Endodermal cell (in vitro differentiated cells): Measurements from ENCODE around the gene RGS6. TPM values are rescaled to one million over a fixed set of nuclear protein-coding genes. Genes with fewer than 3 reads are reported as not detected.

Experiments
- DNase-seq: peaks from one replicate; pipeline ENCODE4 v3.0.0-alpha.2; 2017
- H3K27ac ChIP-seq: 2 replicates; pipeline ENCODE4 v1.5.1; 2013; ENCODE audit warnings: mild to moderate bottlenecking, low read depth, low read length, moderate library complexity
- H3K27me3 ChIP-seq: 2 replicates; pipeline ENCODE4 v1.6.1; 2013; ENCODE audit warnings: mild to moderate bottlenecking, low read length, moderate library complexity; ENCODE audit not compliant: insufficient read depth, control insufficient read depth, poor library complexity, severe bottlenecking
- H3K36me3 ChIP-seq: 2 replicates; pipeline ENCODE4 v1.7.0; 2013; ENCODE audit warnings: mild to moderate bottlenecking, low read length, moderate library complexity; ENCODE audit not compliant: control insufficient read depth, insufficient read depth
- H3K4me1 ChIP-seq: one replicate; pipeline ENCODE4 v1.7.0; 2013; ENCODE audit warnings: low read length; ENCODE audit not compliant: control insufficient read depth, insufficient read depth
- H3K4me3 ChIP-seq: 2 replicates; pipeline ENCODE4 v1.5.1; 2013; ENCODE audit warnings: mild to moderate bottlenecking, low read length, moderate library complexity
- H3K9ac ChIP-seq: 2 replicates; pipeline ENCODE4 v1.6.1; 2013; ENCODE audit warnings: mild to moderate bottlenecking, low read length, moderate library complexity; ENCODE audit not compliant: poor library complexity, severe bottlenecking; ENCODE audit errors: extremely low read depth
- H3K9me3 ChIP-seq: 2 replicates; pipeline ENCODE4 v1.6.1; 2013; ENCODE audit warnings: mild to moderate bottlenecking, low read length, moderate library complexity; ENCODE audit not compliant: control insufficient read depth
- H3K27ac Mint-ChIP-seq: 2 replicates; pipeline ENCODE4 v1.8.0; 2020; ENCODE audit warnings: mixed read lengths
- H3K27me3 Mint-ChIP-seq: 2 replicates; pipeline ENCODE4 v1.8.0; 2021; ENCODE audit warnings: mild to moderate bottlenecking, mixed read lengths; ENCODE audit not compliant: insufficient read depth
- H3K36me3 Mint-ChIP-seq: 2 replicates; pipeline ENCODE4 v1.8.0; 2020; ENCODE audit warnings: low read depth, mixed read lengths
- H3K4me1 Mint-ChIP-seq: 2 replicates; pipeline ENCODE4 v1.8.0; 2020; ENCODE audit warnings: mixed read lengths
- H3K4me3 Mint-ChIP-seq: 2 replicates; pipeline ENCODE4 v1.8.0; 2020; ENCODE audit warnings: mild to moderate bottlenecking, moderate library complexity, mixed read lengths
- H3K9me3 Mint-ChIP-seq: 2 replicates; pipeline ENCODE4 v1.8.0; 2020; ENCODE audit warnings: mild to moderate bottlenecking, mixed read lengths
- CTCF ChIP-seq: fragments of 200-600 bp; sonication (generic); conservative IDR thresholded peaks from 2 replicates; pipeline ENCODE4 v1.5.0; 2021; ENCODE audit warnings: antibody characterized with exemption, mild to moderate bottlenecking
- WGBS, 2 experiments: methylation state at CpG; one replicate each; pipeline versions ENCODE4 v1.1.5 to v1.1.7; 2013; ENCODE audit warnings: missing lambda C conversion rate in 2 of 2, mixed read lengths in 1 of 2; ENCODE audit not compliant: insufficient coverage in 1 of 2, insufficient read length in 1 of 2; 5-methylcytosine and 5-hydroxymethylcytosine counted together
- total RNA-seq, 2 donors: library from RNA; stranded (reverse); fragmentation: NEBNext Ultra II Directional in 1 of 2; extraction: Animal tissue kit (Norgen Biotek cat#: 25700) in 1 of 2; gene quantifications; 2 replicates in 1 of 2; 3 replicates in 1 of 2; pipeline ENCODE4 v1.2.1, GENCODE V29; 2021

The RGS6 gene
- total RNA-seq, 2 donors from 2014 or later: 10.1 to 16.3 TPM

- H3K36me3 ChIP-seq: no peaks in the 10 kb centered on the region
- Mint-ChIP-seq H3K27me3 (no peaks in the 10 kb centered on the region), H3K4me1 (no peaks in the 10 kb centered on the region), H3K27ac (no peak overlapping the region), H3K36me3 (peaks cover 4% of the 10 kb centered on the region), H3K9me3 (peaks cover 23% of the 10 kb centered on the region), H3K4me3 (no peak overlapping the region)
- peaks cover 10% of the 10 kb centered on the region for H3K9me3 ChIP-seq
- H3K27me3 ChIP-seq: no peaks in the 10 kb centered on the region
- DNase-seq: no peak
- peak; percentile 20 for TF ChIP-seq CTCF
- no peaks in the 10 kb centered on the region for H3K4me1 ChIP-seq
- H3K27ac ChIP-seq: no peak overlapping the region
- WGBS, 2 experiments: 83 to 94% methylated on average over 3 of the region's 3 CpGs
- H3K9ac ChIP-seq: no peak overlapping the region
- no peak overlapping the region for H3K4me3 ChIP-seq
Measured at GRCh38 chr14:72408020-72408419, 475.8 kb downstream of the RGS6 start.

GRCh38 chr14:72409047-72409446, 476.8 kb downstream of the RGS6 start:
- TF ChIP-seq CTCF: no peak
- no peaks in the 10 kb centered on the region for H3K36me3 ChIP-seq
- H3K9me3 Mint-ChIP-seq: peaks cover 23% of the 10 kb centered on the region
- H3K27me3 ChIP-seq: no peaks in the 10 kb centered on the region
- DNase-seq: no peak
- no peaks in the 10 kb centered on the region for H3K4me1 Mint-ChIP-seq
- H3K4me3 Mint-ChIP-seq: no peak overlapping the region
- WGBS, 2 experiments: 96 to 97% methylated on average over 3 of the region's 3 CpGs
- no peak overlapping the region for H3K27ac ChIP-seq
- no peak overlapping the region for H3K27ac Mint-ChIP-seq
- H3K9me3 ChIP-seq: peaks cover 10% of the 10 kb centered on the region
- peaks cover 4% of the 10 kb centered on the region for H3K36me3 Mint-ChIP-seq
- no peak overlapping the region for H3K4me3 ChIP-seq
- no peaks in the 10 kb centered on the region for H3K4me1 ChIP-seq
- H3K27me3 Mint-ChIP-seq: no peaks in the 10 kb centered on the region
- H3K9ac ChIP-seq: no peak overlapping the region

- Histone ChIP-seq H3K36me3 (no peaks in the 10 kb centered on the region), H3K4me3 (peak overlapping the region; percentile 2), H3K9me3 (peaks cover 35% of the 10 kb centered on the region), H3K9ac (no peak overlapping the region), H3K4me1 (no peaks in the 10 kb centered on the region), H3K27me3 (no peaks in the 10 kb centered on the region), H3K27ac (no peak overlapping the region)
- no CpG with 5 or more reads among the region's 2 CpGs for WGBS, 2 experiments
- no peak for TF ChIP-seq CTCF
- Mint-ChIP-seq H3K27me3 (peaks cover 2% of the 10 kb centered on the region), H3K9me3 (peaks cover 42% of the 10 kb centered on the region), H3K4me3 (no peak overlapping the region), H3K27ac (no peak overlapping the region), H3K4me1 (peaks cover 9% of the 10 kb centered on the region), H3K36me3 (peaks cover 15% of the 10 kb centered on the region)
- no peak for DNase-seq
Measured at GRCh38 chr14:72416081-72416849, 484.0 kb downstream of the RGS6 start.
